ENCODE data around the gene KIAA0232.
"Not testable (repeated sequence)": the region's sequence is repeated elsewhere in the genome, so short reads cannot be mapped to it uniquely, and the experiment has no call there.

KIAA0232 gene

DNA sequence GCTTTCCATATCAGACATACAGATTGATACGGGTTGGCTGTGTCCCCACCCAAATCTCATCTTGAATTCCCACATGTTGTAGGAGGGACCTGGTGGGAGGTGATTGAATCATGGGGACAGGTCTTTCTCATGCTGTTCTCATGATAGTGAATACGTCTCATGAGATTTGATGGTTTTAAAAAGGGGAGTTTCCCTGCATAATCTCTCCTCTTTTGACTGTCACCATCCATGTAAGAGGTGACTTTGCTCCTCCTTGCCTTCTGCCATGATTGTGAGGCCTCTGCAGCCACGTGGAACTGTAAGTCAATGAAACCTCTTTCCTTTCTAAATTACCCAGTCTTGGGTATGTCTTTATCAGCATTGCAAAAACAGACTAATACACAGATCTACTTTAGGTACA, 9.3 kb downstream of the KIAA0232 start:
- H3K4me1 ChIP-seq (ENCODE audit: control insufficient read depth, insufficient read depth, low read length, poor library complexity, severe bottlenecking); H3K27ac ChIP-seq (ENCODE audit: low read depth, low read length, severe bottlenecking); H3K4me3 ChIP-seq (ENCODE audit: extremely low read depth, insufficient read depth, low read length, poor library complexity, severe bottlenecking); H3K9me3 ChIP-seq (ENCODE audit: control insufficient read depth, low read length): not testable (repeated sequence)
- H3K36me3 ChIP-seq (ENCODE audit: control insufficient read depth, insufficient read depth, low read length), result peaks cover 76% of the 10 kb centered on the region
- 91 to 93% methylated on average over 1 to 2 of the region's 3 CpGs for WGBS, 2 experiments (ENCODE audit: insufficient coverage in 2 of 2)

GRCh38 chr4:6794189-6794588, 11.7 kb downstream of the KIAA0232 start:
- Histone ChIP-seq H3K36me3 (ENCODE audit: control insufficient read depth, insufficient read depth, low read length) (peaks cover 73% of the 10 kb centered on the region), H3K4me1 (ENCODE audit: control insufficient read depth, insufficient read depth, low read length, poor library complexity, severe bottlenecking) (peaks cover 3% of the 10 kb centered on the region), H3K9me3 (ENCODE audit: control insufficient read depth, low read length) (no peaks in the 10 kb centered on the region), H3K4me3 (ENCODE audit: extremely low read depth, insufficient read depth, low read length, poor library complexity, severe bottlenecking) (no peak overlapping the region), H3K27ac (ENCODE audit: low read depth, low read length, severe bottlenecking) (no peak overlapping the region)
- WGBS, 2 experiments (ENCODE audit: insufficient coverage in 2 of 2), result 93 to 99% methylated on average over 4 of the region's 4 CpGs

- Histone ChIP-seq H3K4me1 (ENCODE audit: control insufficient read depth, insufficient read depth, low read length, poor library complexity, severe bottlenecking) (peaks cover 3% of the 10 kb centered on the region), H3K36me3 (ENCODE audit: control insufficient read depth, insufficient read depth, low read length) (peaks cover 67% of the 10 kb centered on the region), H3K27ac (ENCODE audit: low read depth, low read length, severe bottlenecking) (no peak overlapping the region), H3K9me3 (ENCODE audit: control insufficient read depth, low read length) (no peaks in the 10 kb centered on the region), H3K4me3 (ENCODE audit: extremely low read depth, insufficient read depth, low read length, poor library complexity, severe bottlenecking) (no peak overlapping the region)
- 99 to 100% methylated on average over 6 to 7 of the region's 8 CpGs for whole genome bisulfite sequencing, 2 experiments (ENCODE audit: insufficient coverage in 2 of 2)
Observed at GRCh38 chr4:6795821-6796220, 13.3 kb downstream of the KIAA0232 start.

DNA sequence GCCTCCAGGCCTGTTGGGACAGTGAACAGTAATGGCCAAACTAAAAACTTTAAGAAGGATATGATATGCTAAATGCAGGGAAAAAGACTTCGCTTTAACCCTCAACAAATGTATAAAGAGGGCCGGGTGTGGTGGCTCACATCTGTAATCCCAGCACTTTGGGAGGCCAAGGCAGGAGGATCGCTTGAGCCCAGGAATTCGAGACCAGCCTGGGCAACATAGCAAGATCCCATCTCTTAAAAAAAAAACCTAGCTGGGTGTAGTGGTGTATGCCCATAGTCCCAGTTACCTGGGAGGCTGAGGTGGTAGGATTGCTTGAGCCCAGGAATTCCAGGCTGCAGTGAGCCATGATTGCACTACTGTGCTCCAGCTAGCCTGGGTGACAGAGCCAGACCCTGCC, 14.8 kb downstream of the KIAA0232 start:
- not testable (repeated sequence) for H3K27ac ChIP-seq (ENCODE audit: low read depth, low read length, severe bottlenecking)

GRCh38 chr4:6799091-6799490, 16.6 kb downstream of the KIAA0232 start:
- 93 to 100% methylated on average over 2 of the region's 3 CpGs for WGBS, 2 experiments (ENCODE audit: insufficient coverage in 2 of 2)
- Histone ChIP-seq H3K4me1 (ENCODE audit: control insufficient read depth, insufficient read depth, low read length, poor library complexity, severe bottlenecking) (peaks cover 3% of the 10 kb centered on the region), H3K27ac (ENCODE audit: low read depth, low read length, severe bottlenecking) (no peak overlapping the region), H3K9me3 (ENCODE audit: control insufficient read depth, low read length) (no peaks in the 10 kb centered on the region), H3K4me3 (ENCODE audit: extremely low read depth, insufficient read depth, low read length, poor library complexity, severe bottlenecking) (no peak overlapping the region), H3K36me3 (ENCODE audit: control insufficient read depth, insufficient read depth, low read length) (peaks cover 55% of the 10 kb centered on the region)

More for the DNA sequence above, 14.8 kb downstream of the KIAA0232 start:
- H3K9me3 ChIP-seq (ENCODE audit: control insufficient read depth, low read length); H3K4me3 ChIP-seq (ENCODE audit: extremely low read depth, insufficient read depth, low read length, poor library complexity, severe bottlenecking); H3K4me1 ChIP-seq (ENCODE audit: control insufficient read depth, insufficient read depth, low read length, poor library complexity, severe bottlenecking): not testable (repeated sequence)
- H3K36me3 ChIP-seq (ENCODE audit: control insufficient read depth, insufficient read depth, low read length), result peaks cover 66% of the 10 kb centered on the region
- 93 to 96% methylated on average over 3 to 4 of the region's 4 CpGs for WGBS, 2 experiments (ENCODE audit: insufficient coverage in 2 of 2)

DNA sequence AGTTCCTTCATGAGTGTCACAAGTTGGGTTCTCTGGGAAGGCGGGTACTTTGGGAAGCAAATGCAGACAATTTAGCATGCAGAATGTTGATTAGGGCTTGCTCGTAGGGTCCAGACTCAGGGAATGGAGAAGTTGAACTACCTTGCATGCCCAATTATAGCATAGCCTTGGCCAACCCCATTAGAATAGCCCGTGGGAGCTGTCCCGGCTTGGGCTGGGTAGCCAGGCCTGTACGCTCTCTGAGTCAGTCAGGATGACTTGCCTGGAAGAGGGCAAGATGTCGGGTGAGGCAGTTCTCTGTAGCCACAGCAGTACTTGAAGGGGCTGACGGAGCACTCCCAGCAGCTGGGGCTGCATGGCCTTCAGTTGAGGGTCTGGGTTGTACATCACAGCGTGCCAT, 19.5 kb downstream of the KIAA0232 start:
- peaks cover 10% of the 10 kb centered on the region for H3K4me1 ChIP-seq (ENCODE audit: control insufficient read depth, insufficient read depth, low read length, poor library complexity, severe bottlenecking)
- WGBS, 2 experiments (ENCODE audit: insufficient coverage in 2 of 2), result 92 to 94% methylated on average over 5 to 7 of the region's 8 CpGs
- no peak overlapping the region for H3K4me3 ChIP-seq (ENCODE audit: extremely low read depth, insufficient read depth, low read length, poor library complexity, severe bottlenecking)
- peaks cover 41% of the 10 kb centered on the region for H3K36me3 ChIP-seq (ENCODE audit: control insufficient read depth, insufficient read depth, low read length)
- no peak overlapping the region for H3K27ac ChIP-seq (ENCODE audit: low read depth, low read length, severe bottlenecking)
- no peaks in the 10 kb centered on the region for H3K9me3 ChIP-seq (ENCODE audit: control insufficient read depth, low read length)

DNA sequence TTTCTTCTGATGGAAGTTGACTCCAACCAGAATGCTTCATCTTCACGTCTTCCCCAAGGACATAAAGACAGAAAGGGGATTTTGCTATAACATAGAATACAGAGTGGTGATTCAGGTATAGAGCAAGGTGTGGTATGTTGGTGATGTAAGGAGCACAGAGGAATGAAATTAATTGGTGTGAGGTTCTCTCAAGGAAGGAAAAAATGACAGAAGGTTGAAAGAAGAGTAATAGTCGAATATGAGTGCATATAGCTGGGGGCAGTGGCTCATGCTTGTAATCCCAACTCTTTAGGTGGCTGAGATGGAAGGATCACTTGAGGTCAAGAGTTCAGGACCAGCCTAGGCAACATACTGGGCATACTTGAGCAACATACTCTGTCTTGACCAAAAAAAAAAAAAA, 20.1 kb downstream of the KIAA0232 start:
- peaks cover 36% of the 10 kb centered on the region for H3K36me3 ChIP-seq (ENCODE audit: control insufficient read depth, insufficient read depth, low read length)
- peaks cover 14% of the 10 kb centered on the region for H3K4me1 ChIP-seq (ENCODE audit: control insufficient read depth, insufficient read depth, low read length, poor library complexity, severe bottlenecking)
- H3K9me3 ChIP-seq (ENCODE audit: control insufficient read depth, low read length), result no peaks in the 10 kb centered on the region
- H3K27ac ChIP-seq (ENCODE audit: low read depth, low read length, severe bottlenecking), result no peak overlapping the region
- 88 to 100% methylated on average over 1 to 2 of the region's 2 CpGs for WGBS, 2 experiments (ENCODE audit: insufficient coverage in 2 of 2)
- no peak overlapping the region for H3K4me3 ChIP-seq (ENCODE audit: extremely low read depth, insufficient read depth, low read length, poor library complexity, severe bottlenecking)

- Histone ChIP-seq H3K27ac (ENCODE audit: low read depth, low read length, severe bottlenecking) (no peak overlapping the region), H3K36me3 (ENCODE audit: control insufficient read depth, insufficient read depth, low read length) (peaks cover 32% of the 10 kb centered on the region), H3K4me3 (ENCODE audit: extremely low read depth, insufficient read depth, low read length, poor library complexity, severe bottlenecking) (no peak overlapping the region), H3K9me3 (ENCODE audit: control insufficient read depth, low read length) (no peaks in the 10 kb centered on the region), H3K4me1 (ENCODE audit: control insufficient read depth, insufficient read depth, low read length, poor library complexity, severe bottlenecking) (peaks cover 11% of the 10 kb centered on the region)
- WGBS, 2 experiments (ENCODE audit: insufficient coverage in 2 of 2), result no CpG with 5 or more reads among the region's 1 CpG
Observed at GRCh38 chr4:6803246-6803645, 20.7 kb downstream of the KIAA0232 start.

DNA sequence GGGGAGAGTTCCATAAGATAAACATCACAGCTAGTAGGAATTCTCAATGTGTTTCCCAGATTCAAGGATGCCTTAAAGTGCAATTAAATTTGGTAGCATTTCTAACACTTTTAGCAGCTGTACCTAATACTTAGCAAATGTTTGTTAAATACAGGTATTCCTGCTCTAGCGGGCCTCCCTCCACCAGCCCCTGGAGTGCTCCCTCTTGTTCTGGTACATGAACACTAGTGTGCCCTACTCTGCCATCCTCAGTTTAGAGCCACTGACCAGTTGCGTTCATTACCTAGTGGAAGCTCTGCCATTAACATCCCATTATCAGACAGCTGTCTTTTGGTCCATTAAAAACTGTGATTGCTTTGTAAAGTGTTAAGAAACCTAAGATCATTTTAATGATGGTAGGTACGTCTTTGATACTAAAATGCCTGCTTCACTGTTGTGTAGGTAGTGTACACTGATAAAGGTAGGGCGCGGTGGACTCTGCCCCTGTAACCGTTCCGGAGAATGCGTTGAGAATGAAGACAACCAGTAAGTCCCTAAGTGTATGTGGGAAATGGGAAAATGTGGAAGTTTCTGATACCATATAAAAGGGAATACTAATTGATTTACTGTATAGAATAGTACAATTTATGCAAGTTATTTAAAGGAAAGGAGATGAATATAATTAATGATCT, 21.7 kb downstream of the KIAA0232 start:
- peaks cover 11% of the 10 kb centered on the region for H3K4me1 ChIP-seq (ENCODE audit: control insufficient read depth, insufficient read depth, low read length, poor library complexity, severe bottlenecking)
- H3K4me3 ChIP-seq (ENCODE audit: extremely low read depth, insufficient read depth, low read length, poor library complexity, severe bottlenecking), result no peak overlapping the region
- WGBS, 2 experiments (ENCODE audit: insufficient coverage in 2 of 2), result 94 to 100% methylated on average over 6 to 7 of the region's 8 CpGs
- no peak overlapping the region for H3K27ac ChIP-seq (ENCODE audit: low read depth, low read length, severe bottlenecking)
- H3K36me3 ChIP-seq (ENCODE audit: control insufficient read depth, insufficient read depth, low read length), result peaks cover 27% of the 10 kb centered on the region
- no peaks in the 10 kb centered on the region for H3K9me3 ChIP-seq (ENCODE audit: control insufficient read depth, low read length)

- Histone ChIP-seq H3K4me3 (ENCODE audit: extremely low read depth, insufficient read depth, low read length, poor library complexity, severe bottlenecking) (no peak overlapping the region), H3K27ac (ENCODE audit: low read depth, low read length, severe bottlenecking) (no peak overlapping the region), H3K36me3 (ENCODE audit: control insufficient read depth, insufficient read depth, low read length) (peaks cover 21% of the 10 kb centered on the region), H3K4me1 (ENCODE audit: control insufficient read depth, insufficient read depth, low read length, poor library complexity, severe bottlenecking) (peaks cover 11% of the 10 kb centered on the region), H3K9me3 (ENCODE audit: control insufficient read depth, low read length) (no peaks in the 10 kb centered on the region)
- WGBS, 2 experiments (ENCODE audit: insufficient coverage in 2 of 2), result 93 to 100% methylated on average over 1 to 3 of the region's 5 CpGs
Observed at GRCh38 chr4:6806924-6807626, 24.5 kb downstream of the KIAA0232 start.

DNA sequence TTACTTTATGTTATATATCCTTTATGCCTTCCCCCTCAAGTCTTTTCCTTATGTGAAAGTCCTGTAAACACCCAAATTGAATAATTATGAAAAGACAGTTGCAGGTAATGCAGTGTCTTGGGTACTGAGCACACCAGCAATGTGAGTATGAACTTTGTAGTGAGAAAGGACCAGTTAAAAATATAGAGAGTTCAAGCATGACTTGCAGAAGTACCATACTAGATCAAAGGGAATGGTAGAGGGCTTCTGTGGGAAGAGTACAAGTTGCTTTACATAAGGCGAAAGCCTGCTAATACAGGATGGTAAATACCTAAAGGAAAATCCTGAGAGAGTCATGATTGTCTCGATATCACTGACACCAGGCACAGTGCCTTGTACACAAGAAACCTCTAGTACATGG, 25.7 kb downstream of the KIAA0232 start:
- 86 to 100% methylated on average over 1 to 2 of the region's 2 CpGs for WGBS, 2 experiments (ENCODE audit: insufficient coverage in 2 of 2)

More for the DNA sequence above, 25.7 kb downstream of the KIAA0232 start:
- no peak overlapping the region for H3K27ac ChIP-seq (ENCODE audit: low read depth, low read length, severe bottlenecking)
- peaks cover 11% of the 10 kb centered on the region for H3K4me1 ChIP-seq (ENCODE audit: control insufficient read depth, insufficient read depth, low read length, poor library complexity, severe bottlenecking)
- no peak overlapping the region for H3K4me3 ChIP-seq (ENCODE audit: extremely low read depth, insufficient read depth, low read length, poor library complexity, severe bottlenecking)
- no peaks in the 10 kb centered on the region for H3K9me3 ChIP-seq (ENCODE audit: control insufficient read depth, low read length)
- H3K36me3 ChIP-seq (ENCODE audit: control insufficient read depth, insufficient read depth, low read length), result peaks cover 19% of the 10 kb centered on the region

All from mesodermal cell (in vitro differentiated cells).